HG02759 (cell line): Measurements from ENCODE around the gene PTH2.

Experiments used
- ATAC-seq: cut with Tn5 transposase; IDR thresholded peaks from one replicate; pipeline ENCODE4 v1.9.1; 2021; ENCODE audit warnings: mild to moderate bottlenecking, moderate library complexity; ENCODE audit not compliant: unreplicated experiment

Gene PTH2

GRCh38 chr19:49415102-49415809 is 8.0 kb downstream of the PTH2 start:
- ATAC-seq, result peak; percentile 48

GRCh38 chr19:49414256-49414655 is 9.0 kb downstream of the PTH2 start:
- no peak for ATAC-seq

- no peak for ATAC-seq
Measured at GRCh38 chr19:49413348-49413747, 9.9 kb downstream of the PTH2 start.

DNA sequence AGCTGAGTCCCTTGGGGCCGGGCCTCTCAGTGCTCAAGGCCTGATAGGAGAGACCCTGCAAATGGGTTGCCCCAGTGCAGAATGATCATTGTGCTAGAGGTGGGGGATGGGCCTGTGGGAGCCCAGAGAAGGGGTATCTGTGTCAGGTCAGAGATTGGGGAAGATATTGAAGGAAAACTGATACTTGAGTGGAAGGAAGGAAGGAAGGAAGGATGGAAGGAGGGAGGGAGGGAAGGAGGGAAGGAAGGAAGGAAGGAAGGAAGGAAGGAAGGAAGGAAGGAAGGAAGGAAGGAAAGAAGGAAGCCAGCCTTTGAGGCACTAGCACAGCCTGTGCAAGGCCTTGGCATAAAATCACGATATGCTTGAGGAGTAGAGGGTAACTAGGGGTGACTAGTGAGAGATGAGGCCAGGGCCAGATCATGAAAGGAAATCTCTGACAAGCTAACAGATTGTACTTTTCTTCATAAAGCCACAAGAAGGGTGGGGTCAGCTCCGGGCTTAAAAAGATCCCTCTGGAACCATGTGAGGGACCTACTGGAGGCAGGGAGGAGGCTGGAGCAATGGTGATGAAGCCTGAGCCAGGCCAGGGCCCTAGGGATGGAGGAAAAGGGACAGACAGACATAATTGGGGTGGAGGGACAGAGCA is 11.4 kb downstream of the PTH2 start:
- no peak for ATAC-seq

DNA sequence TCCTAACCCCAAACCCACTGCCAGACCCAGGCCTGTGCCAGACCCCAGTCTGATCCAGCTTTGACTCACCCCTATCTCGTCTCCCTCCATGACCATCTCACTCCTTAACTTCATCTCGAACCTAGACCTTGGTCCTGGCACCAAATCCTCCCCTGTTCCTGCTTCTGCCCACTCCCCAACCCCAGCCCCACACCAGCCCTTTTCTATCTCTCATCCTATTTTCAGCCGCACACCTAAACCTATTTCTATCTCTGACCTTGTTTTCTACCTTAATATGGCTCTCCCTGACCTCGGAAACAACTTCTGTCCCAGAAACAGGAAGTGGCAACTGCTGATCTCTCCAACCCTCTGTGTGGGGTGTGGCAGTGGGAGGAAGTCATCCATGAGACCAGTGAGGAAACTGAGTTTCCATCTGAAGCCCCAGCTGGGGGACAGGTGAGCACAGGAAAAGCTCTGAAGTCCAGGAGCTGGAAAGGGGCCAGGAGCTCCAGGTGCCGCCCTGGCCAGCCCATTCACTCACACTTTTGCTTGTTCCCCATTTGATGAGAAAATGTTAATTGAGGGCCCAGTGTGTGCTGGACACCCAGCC is 13.7 kb downstream of the PTH2 start:
- ATAC-seq, result no peak

DNA sequence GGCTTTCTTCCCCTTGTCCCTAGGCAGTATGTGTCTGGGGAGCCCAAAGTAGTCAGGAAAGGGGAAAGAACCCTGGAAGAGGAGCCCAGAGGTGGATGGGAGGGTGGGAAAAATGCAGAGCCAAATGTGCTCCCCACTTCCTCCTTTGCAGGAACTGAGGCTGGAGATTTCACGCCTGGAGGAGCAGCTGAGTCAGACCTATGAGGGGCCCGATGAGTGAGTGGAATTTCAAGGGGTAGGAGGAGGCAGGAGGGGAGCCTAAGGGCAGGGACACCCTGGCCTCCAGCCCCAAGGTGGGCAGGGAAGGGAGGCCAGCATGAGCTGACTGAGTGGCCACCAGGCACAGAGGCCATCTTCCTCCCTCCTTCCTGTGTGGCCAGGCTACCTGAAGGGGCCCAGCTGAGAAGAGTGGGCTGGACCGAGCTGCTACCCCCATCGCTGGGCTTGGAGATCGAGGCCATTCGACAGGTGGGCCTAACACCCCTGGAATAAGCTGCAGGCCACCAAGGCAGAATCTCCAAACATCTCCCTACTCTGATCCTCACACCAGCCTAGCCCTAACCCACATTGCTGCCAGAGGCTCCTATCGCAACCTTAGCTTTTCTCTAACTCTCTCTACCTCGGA is 14.3 kb downstream of the PTH2 start:
- ATAC-seq, result no peak

- ATAC-seq, result no peak
Measured at GRCh38 chr19:49407482-49408015, 15.7 kb downstream of the PTH2 start.

DNA sequence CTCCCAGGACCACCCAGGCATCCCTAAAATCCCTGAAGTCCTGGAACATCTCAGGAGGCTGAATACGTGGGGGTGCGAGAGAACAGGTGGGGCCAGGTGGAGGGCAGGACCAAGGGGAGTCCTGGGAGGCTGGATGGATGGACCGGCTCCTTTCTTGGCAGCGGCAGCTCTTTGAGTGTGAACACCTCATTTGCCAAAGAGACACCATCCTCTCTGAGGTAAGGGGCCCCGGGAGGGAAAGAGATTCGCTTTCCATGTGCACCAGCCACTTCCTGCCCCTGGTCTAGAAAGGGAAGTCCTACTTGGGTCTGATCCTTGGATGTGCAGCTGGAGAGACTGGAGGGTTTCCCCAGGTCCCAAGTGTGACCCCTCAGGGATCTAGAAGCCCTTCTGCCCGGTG is 16.2 kb downstream of the PTH2 start:
- ATAC-seq, result no peak

GRCh38 chr19:49403404-49404187 is 19.6 kb downstream of the PTH2 start:
- no peak for ATAC-seq

- no peak for ATAC-seq
Measured at GRCh38 chr19:49400029-49400428, 23.2 kb downstream of the PTH2 start.

DNA sequence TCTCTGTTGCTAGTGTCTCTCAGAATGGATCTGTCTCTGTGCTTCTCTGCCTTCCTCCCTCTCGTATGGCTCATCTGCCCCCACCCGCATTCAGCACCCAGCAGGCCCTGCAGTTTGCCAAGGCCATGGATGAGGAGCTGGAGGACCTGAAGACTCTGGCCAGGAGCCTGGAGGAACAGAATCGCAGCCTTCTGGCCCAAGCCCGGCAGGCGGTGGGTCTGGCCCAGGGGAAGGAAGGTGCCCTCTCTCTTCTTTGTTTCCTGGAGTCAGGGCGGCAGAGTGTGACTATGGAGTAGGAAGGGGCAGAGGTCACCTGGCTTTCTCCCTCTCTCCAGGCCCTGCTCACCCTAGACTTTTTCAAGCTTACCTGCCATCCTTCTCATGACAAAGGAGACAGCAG is 24.3 kb downstream of the PTH2 start:
- no peak for ATAC-seq

DNA sequence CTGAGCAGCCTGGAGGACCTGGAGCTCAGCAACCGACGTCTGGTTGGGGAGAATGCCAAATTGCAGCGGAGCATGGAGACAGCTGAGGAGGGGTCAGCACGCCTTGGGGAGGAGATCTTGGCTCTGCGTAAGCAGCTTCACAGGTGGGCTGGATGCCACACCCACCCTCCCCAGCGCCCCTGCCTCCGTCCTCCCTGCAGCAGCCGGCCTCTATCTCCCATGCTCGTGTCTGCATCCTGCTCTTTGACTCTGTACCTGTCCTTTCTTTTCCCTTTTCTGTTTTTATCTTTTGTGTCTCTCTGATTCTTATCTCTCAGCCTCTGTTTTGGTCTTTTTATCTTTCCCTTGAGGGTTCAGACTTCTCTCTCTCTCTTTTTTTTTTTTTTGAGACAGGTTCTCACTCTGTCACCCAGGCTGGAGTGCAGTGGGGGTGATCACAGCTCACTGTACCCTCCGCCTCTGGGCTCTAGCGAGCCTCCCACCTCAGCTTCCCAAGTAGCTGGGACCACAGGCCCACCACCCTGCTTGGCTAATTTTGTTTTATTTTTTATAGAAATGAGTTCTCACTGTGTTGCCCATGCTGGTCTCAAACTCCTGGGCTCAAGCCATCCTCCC is 25.1 kb downstream of the PTH2 start:
- ATAC-seq, result no peak

GRCh38 chr19:49396738-49397505 is 26.3 kb downstream of the PTH2 start:
- no peak for ATAC-seq

GRCh38 chr19:49395581-49396407 is 27.4 kb downstream of the PTH2 start:
- no peak for ATAC-seq

DNA sequence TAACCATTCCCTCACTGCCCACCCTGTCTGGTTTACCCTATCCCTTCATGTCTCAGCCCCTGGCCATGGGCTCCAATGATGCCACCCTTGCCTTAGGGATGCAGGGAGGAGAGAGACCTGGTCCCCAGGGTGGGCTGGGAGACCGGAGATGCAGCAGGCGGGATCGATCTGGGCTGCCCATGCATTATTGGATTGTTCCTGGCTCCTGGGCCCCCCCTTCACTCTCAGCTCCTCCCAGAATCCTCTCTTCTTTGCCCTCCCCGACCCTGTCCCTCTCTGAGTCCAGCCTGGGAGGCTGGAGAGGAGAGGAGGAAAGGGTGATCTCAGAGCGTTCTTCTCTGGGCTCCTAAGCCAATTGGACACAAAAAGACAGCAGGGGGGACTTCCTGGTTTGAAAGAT is 29.4 kb downstream of the PTH2 start:
- no peak for ATAC-seq

GRCh38 chr19:49391581-49392399 is 31.5 kb downstream of the PTH2 start:
- ATAC-seq, result no peak

GRCh38 chr19:49390929-49391359 is 32.3 kb downstream of the PTH2 start:
- no peak for ATAC-seq
